Measurements from ENCODE around the gene UBE2U.

DNA sequence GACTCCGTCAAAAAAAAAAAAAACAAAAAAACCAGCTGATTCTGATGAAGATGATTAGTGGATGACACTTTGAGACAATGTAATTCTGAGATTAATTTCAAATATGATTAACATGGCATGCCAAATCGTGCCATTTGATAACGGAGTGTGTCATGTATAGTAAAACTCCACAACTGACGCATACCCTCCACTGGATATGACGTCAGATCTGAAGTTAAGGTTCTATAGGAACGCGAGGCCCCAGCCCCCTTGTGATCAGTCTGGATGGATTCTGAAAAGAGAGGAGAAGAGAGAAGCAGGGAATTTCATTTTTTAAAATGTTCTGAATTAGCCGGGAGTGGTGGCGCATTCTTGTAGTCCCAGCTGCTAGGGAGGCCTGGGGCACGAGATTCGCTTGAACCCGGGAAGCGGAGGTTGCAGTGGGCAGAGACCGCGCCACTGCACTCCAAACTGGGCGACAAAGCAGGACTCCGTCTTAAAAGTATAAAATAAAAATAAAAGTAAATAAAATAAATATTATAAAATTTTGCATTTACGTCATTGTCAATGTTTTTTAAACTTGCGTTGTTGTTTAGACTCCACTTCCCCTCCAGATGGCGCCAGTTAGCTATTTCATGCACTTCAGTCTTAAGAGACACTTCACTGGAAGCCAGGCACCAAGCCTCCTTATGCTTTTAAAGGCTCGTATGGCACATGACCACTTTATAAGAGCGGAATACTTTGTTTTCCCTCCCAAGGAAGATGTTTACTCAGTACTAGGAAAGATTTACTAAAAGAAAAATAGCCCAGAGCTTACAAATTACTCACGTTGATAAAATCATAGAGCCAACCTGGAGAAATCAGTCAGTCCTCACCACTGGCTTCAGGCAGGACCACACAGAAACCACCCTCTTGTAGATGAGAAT, 65.5 kb downstream of the UBE2U start:
- TF ChIP-seq, protein P1, sequence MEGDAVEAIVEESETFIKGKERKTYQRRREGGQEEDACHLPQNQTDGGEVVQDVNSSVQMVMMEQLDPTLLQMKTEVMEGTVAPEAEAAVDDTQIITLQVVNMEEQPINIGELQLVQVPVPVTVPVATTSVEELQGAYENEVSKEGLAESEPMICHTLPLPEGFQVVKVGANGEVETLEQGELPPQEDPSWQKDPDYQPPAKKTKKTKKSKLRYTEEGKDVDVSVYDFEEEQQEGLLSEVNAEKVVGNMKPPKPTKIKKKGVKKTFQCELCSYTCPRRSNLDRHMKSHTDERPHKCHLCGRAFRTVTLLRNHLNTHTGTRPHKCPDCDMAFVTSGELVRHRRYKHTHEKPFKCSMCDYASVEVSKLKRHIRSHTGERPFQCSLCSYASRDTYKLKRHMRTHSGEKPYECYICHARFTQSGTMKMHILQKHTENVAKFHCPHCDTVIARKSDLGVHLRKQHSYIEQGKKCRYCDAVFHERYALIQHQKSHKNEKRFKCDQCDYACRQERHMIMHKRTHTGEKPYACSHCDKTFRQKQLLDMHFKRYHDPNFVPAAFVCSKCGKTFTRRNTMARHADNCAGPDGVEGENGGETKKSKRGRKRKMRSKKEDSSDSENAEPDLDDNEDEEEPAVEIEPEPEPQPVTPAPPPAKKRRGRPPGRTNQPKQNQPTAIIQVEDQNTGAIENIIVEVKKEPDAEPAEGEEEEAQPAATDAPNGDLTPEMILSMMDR (optimal IDR thresholded peaks at IDR 0.05 in 1 of 3, IDR thresholded peaks at IDR 0.05 in 1 of 3, conservative IDR thresholded peaks at IDR 0.05 in 1 of 3; ENCODE audit: extremely low read depth in 1 of 3, insufficient read depth in 2 of 3, low read length in 3 of 3) = peak; percentile 55 to 71 (median 65)
- TF ChIP-seq EZH2 (IDR thresholded peaks at IDR 0.05; ENCODE audit: low read length) = no peak

Data from keratinocyte (primary cell).